T-cell (primary cell): ENCODE data around the gene ETS1. TPM values are rescaled to one million over a fixed set of nuclear protein-coding genes. Genes with fewer than 3 reads are reported as not detected.
A peak's percentile ranks its signal among the peaks of the same experiment; 100 is the strongest.

ENCODE experiments used
- ATAC-seq, 4 experiments: fragments of 200-7000 bp in 3 of 4; fragments of 150-1000 bp in 1 of 4; cut with Tn5 transposase; replicated peaks in 1 of 4; 1 replicate in 3 of 4; 2 replicates in 1 of 4; pipeline ENCODE4 v1.10.0; 2021; ENCODE audit warnings: moderate library complexity in 3 of 4, mild to moderate bottlenecking in 2 of 4, moderate number of reproducible peaks in 1 of 4
- CTCF ChIA-PET, 2 donors: fragments of 300-600 bp; sonication (Branson Sonifier 250); formaldehyde crosslinking; loops; one replicate each; lab custom pipeline; 2022; ENCODE audit warnings: antibody characterized with exemption in 2 of 2; lab: Charles Lee
- POLR2A ChIA-PET, 2 donors: fragments of 300-600 bp; sonication (Branson Sonifier 250); formaldehyde crosslinking; loops; one replicate each; lab custom pipeline; 2022; ENCODE audit warnings: antibody characterized with exemption in 2 of 2; lab: Charles Lee
- DNase-seq, 35 experiments: peaks; one replicate each; pipeline versions ENCODE4 v3.0.0 to v3.0.0-alpha.2; 2013 to 2023
- H3K27ac ChIP-seq: one replicate; pipeline ENCODE4 v1.5.1; 2013; ENCODE audit warnings: low read length
- H3K27me3 ChIP-seq, 2 experiments: replicated peaks in 1 of 2; 1 replicate in 1 of 2; 2 replicates in 1 of 2; pipeline versions ENCODE4 v1.6.1 to v1.7.0; 2013; ENCODE audit warnings: low read length in 1 of 2, mixed read lengths in 1 of 2; ENCODE audit not compliant: control insufficient read depth in 2 of 2, insufficient read depth in 2 of 2; ENCODE audit errors: extremely low read depth in 1 of 2
- H3K36me3 ChIP-seq, 2 donors: 1 replicate in 1 of 2; 2 replicates in 1 of 2; pipeline versions ENCODE4 v1.6.1 to v1.7.0; 2013; ENCODE audit warnings: low read length in 1 of 2; ENCODE audit not compliant: control insufficient read depth in 2 of 2, insufficient read depth in 1 of 2; ENCODE audit errors: extremely low read depth in 1 of 2
- H3K4me1 ChIP-seq, 2 experiments: 1 replicate in 1 of 2; 2 replicates in 1 of 2; pipeline versions ENCODE4 v1.6.1 to v1.7.0; 2013; ENCODE audit warnings: low read length in 2 of 2, mixed read lengths in 1 of 2; ENCODE audit not compliant: insufficient read depth in 2 of 2, control insufficient read depth in 1 of 2; ENCODE audit errors: extremely low read depth in 1 of 2
- H3K4me3 ChIP-seq, 2 donors: 1 replicate in 1 of 2; 2 replicates in 1 of 2; pipeline versions ENCODE4 v1.5.1 to v1.7.0; 2013; ENCODE audit warnings: mild to moderate bottlenecking in 2 of 2, low read length in 1 of 2, moderate library complexity in 1 of 2; ENCODE audit not compliant: control insufficient read depth in 1 of 2; ENCODE audit errors: extremely low read depth in 1 of 2
- H3K9me3 ChIP-seq: 2 replicates; pipeline ENCODE4 v1.7.0; 2013
- H3K27ac Mint-ChIP-seq, 2 donors: one replicate each; pipeline ENCODE4 v1.8.0; 2020 to 2021; ENCODE audit warnings: mild to moderate bottlenecking in 2 of 2, mixed read lengths in 2 of 2
- H3K27me3 Mint-ChIP-seq, 2 donors: one replicate each; pipeline ENCODE4 v1.8.0; 2021 to 2022; ENCODE audit warnings: mixed read lengths in 2 of 2
- H3K36me3 Mint-ChIP-seq: one replicate; pipeline ENCODE4 v1.8.0; 2021; ENCODE audit warnings: mixed read lengths
- H3K4me1 Mint-ChIP-seq, 3 donors: one replicate each; pipeline ENCODE4 v1.8.0; 2020 to 2022; ENCODE audit warnings: mixed read lengths in 3 of 3, mild to moderate bottlenecking in 1 of 3
- H3K4me3 Mint-ChIP-seq, 3 donors: one replicate each; pipeline ENCODE4 v1.8.0; 2020 to 2022; ENCODE audit warnings: mild to moderate bottlenecking in 3 of 3, mixed read lengths in 3 of 3, moderate library complexity in 3 of 3
- H3K9me3 Mint-ChIP-seq, 3 donors: one replicate each; pipeline ENCODE4 v1.8.0; 2020 to 2022; ENCODE audit warnings: mixed read lengths in 3 of 3
- WGBS: methylation state at CpG from one replicate; pipeline ENCODE4 v1.1.5; 2013; ENCODE audit warnings: missing lambda C conversion rate; ENCODE audit not compliant: insufficient coverage; 5-methylcytosine and 5-hydroxymethylcytosine counted together
- total RNA-seq, 35 experiments: library from RNA in 6 of 35; stranded (reverse) in 6 of 35; fragments of 120-200 nt in 1 of 35; gene quantifications; one replicate each; pipeline versions ENCODE4 v1.2.1 to v1.2.4 and lab custom pipeline; 2013 to 2026

The ETS1 gene
- total RNA-seq, 5 donors from 2014 or later (not counting 1 experiment from before 2014, with no cell fraction given), result 773 to 1,065 (median 854) TPM

DNA sequence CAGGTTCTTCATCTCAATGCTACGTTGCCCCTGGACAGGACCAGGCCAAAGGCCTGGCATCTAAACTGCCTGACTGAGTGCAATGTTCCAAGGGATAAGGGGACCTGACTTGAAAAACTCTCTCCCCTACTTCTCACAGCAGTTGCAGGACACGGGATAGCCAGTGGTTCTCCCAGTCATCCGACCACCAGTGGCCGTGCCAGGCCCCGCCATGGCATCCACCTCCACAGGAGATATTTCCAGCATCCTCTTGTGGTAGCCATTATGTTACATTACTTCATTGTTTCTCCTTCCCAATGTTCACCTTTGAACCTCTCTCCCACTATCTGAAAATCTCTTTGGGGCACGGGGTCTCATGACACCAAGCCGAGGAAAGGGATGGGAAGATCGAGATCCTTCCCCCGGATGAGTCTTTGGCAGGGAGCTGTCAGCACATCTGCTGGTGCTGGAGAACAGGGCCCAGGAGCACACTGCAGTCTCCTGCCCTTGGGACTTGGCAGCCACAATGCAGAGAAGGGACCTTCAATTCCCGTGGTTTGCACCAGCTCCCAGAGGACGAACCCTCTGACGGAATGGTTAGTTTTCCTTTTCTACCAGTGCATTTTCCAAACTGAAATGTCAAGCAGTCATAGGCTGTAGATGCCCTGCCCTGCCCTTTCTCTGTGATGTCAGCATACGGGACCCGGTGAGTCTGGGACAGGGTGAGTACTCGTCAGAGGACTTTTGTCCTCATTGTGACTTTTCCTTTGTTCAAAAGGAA is 121.2 kb downstream of the ETS1 start:
- 58% methylated on average over 15 of the region's 15 CpGs for WGBS
- H3K27me3 Mint-ChIP-seq, result no peaks in the 10 kb centered on the region
- peak overlapping the region; percentile 93 to 98 for H3K27ac Mint-ChIP-seq
- Histone ChIP-seq H3K4me3 (peak overlapping the region; percentile 2 to 38), H3K27ac (peak overlapping the region; percentile 96), H3K9me3 (no peaks in the 10 kb centered on the region), H3K36me3 (peaks cover 3 to 98% of the 10 kb centered on the region in 2 donors), H3K27me3 (no peaks in the 10 kb centered on the region), H3K4me1 (peaks cover 84 to 92% of the 10 kb centered on the region in 2 experiments)
- CTCF ChIA-PET, result interaction anchor here (0.5 to 1.5 kb wide), 14 partner anchors 8 to 167 kb away, joined by 3 to 9 read pairs (median 4); no protein-coding TSS in a partner anchor
- H3K4me1 Mint-ChIP-seq, result peaks cover 99 to 100% (median 99%) of the 10 kb centered on the region in 3 donors
- DNase-seq, result peak in 2 of 35 experiments; percentile 43 to 48
- ATAC-seq, result no peak
- POLR2A ChIA-PET, result interaction anchor here (0.8 to 1.4 kb wide), 7 partner anchors 9 to 176 kb away, joined by 3 to 7 read pairs (median 4); no protein-coding TSS in a partner anchor
- no peaks in the 10 kb centered on the region for H3K9me3 Mint-ChIP-seq
- H3K4me3 Mint-ChIP-seq, result peak overlapping the region; percentile 71 to 99 (median 73)
- H3K36me3 Mint-ChIP-seq, result peaks cover 95% of the 10 kb centered on the region

DNA sequence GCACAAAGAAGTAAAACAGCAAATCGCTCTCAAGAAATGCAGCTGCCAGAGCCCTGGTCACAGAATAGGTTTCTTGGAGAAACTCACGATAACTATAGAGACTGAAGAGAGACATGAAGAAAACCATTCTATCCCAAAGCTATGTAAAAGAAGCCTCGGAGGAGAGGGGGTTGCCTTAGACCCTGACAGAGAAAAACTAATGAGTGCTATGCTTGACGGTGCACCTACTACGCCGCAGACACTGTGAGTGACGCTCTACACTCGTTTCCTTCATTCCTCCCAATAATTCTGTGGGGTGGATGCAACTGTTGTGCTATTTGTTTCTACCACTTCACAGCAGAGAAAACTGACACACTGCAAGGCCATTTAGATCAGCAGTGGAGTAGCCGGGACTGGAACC is 121.8 kb downstream of the ETS1 start:
- DNase-seq (peak in 8 of 35 experiments; percentile 41 to 74 (median 54)), ATAC-seq (peak in 3 of 4 experiments; percentile 11 to 64 (median 44))
- Mint-ChIP-seq H3K4me3 (peak overlapping the region; percentile 71 to 99 (median 73)), H3K36me3 (peaks cover 97% of the 10 kb centered on the region), H3K4me1 (peaks cover 99 to 100% (median 99%) of the 10 kb centered on the region in 3 donors), H3K27me3 (no peaks in the 10 kb centered on the region), H3K27ac (peak overlapping the region; percentile 93 to 98), H3K9me3 (no peaks in the 10 kb centered on the region)
- Histone ChIP-seq H3K36me3 (peaks cover 0 to 98% of the 10 kb centered on the region in 2 donors), H3K27ac (peak overlapping the region; percentile 96), H3K9me3 (no peaks in the 10 kb centered on the region), H3K4me3 (peak overlapping the region; percentile 8 to 38), H3K27me3 (no peaks in the 10 kb centered on the region), H3K4me1 (peaks cover 82 to 91% of the 10 kb centered on the region in 2 experiments)
- ChIA-PET CTCF (interaction anchor here (0.6 to 1.5 kb wide), 27 partner anchors 9 to 176 kb away, joined by 3 to 9 read pairs (median 5); no protein-coding TSS in a partner anchor), POLR2A (interaction anchor here (0.6 to 1.5 kb wide), 21 partner anchors 9 to 355 kb away, joined by 3 to 9 read pairs (median 4); no protein-coding TSS in a partner anchor)
- 20% methylated on average over 1 of the region's 9 CpGs for WGBS

DNA sequence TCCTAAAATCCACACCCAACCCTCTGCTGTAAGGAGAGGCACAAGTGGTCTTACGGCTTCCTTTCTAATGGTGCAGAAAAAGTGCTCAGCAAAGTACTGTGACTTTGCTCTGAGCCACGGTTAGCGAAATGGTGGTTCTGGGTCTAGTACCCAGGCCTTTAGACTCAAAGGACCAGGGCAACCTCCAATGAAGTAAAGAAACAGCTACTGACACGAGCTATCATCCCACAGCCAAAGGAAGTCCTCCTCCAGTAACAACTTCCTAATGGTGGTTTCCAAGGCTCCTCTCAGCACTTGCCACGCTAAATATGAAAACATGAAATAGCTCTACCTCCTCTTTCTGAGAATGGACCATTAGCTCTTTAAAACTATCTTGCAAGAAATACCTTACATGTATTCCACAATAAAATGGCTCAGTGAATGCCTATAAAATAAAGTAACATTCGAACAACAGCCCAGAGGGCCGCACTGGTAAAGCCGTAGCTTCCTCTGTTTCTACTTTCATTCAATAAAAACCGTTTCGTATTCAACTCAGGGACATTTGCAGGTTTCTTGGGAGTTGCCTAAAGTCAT is 122.4 kb downstream of the ETS1 start:
- ChIA-PET POLR2A (interaction anchor here (0.6 to 1.5 kb wide), 22 partner anchors 9 to 356 kb away, joined by 3 to 9 read pairs (median 4); no protein-coding TSS in a partner anchor), CTCF (interaction anchor here (0.6 to 1.5 kb wide), 28 partner anchors 9 to 175 kb away, joined by 3 to 9 read pairs (median 4); no protein-coding TSS in a partner anchor)
- H3K36me3 ChIP-seq, result peaks cover 3 to 100% of the 10 kb centered on the region in 2 donors
- peaks cover 82 to 94% of the 10 kb centered on the region in 2 experiments for H3K4me1 ChIP-seq
- 3% methylated on average over 10 of the region's 10 CpGs for WGBS
- Mint-ChIP-seq H3K27ac (peak overlapping the region; percentile 93 to 98), H3K36me3 (peaks cover 98% of the 10 kb centered on the region), H3K4me1 (peaks cover 99 to 100% (median 99%) of the 10 kb centered on the region in 3 donors), H3K27me3 (no peaks in the 10 kb centered on the region), H3K4me3 (peak overlapping the region; percentile 71 to 99 (median 73)), H3K9me3 (no peaks in the 10 kb centered on the region)
- H3K4me3 ChIP-seq, result peak overlapping the region; percentile 8 to 20
- H3K27me3 ChIP-seq, result no peaks in the 10 kb centered on the region
- DNase-seq (peak in 2 of 35 experiments; percentile 27 to 64), ATAC-seq (peak in 3 of 4 experiments; percentile 10 to 21 (median 11))
- no peaks in the 10 kb centered on the region for H3K9me3 ChIP-seq
- peak overlapping the region; percentile 96 for H3K27ac ChIP-seq

DNA sequence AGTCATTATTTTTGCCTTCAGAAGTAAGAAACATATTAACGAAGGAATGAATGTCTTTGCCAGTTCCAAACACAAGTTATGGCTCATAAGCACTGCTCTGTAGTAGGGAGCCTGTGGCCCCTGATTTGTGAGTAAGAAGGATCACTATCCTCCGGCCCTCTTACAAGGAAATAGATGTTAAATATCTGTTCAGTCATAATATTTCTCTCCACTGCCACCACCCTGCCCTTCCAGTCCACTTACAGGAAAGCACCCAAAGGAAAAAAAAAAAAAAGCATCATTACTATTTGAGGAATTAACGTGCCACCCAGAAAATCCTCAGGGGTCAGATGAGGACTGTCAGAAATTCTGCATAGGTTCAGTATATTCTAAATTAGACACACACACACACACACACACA is 123.4 kb downstream of the ETS1 start:
- H3K4me1 ChIP-seq, result peaks cover 74 to 85% of the 10 kb centered on the region in 2 experiments
- H3K4me1 Mint-ChIP-seq, result peaks cover 97 to 99% (median 99%) of the 10 kb centered on the region in 3 donors
- no peaks in the 10 kb centered on the region for H3K9me3 Mint-ChIP-seq
- no peaks in the 10 kb centered on the region for H3K27me3 Mint-ChIP-seq
- H3K36me3 Mint-ChIP-seq, result peaks cover 96% of the 10 kb centered on the region
- CTCF ChIA-PET, result interaction anchor here (0.6 to 1.5 kb wide), 6 partner anchors 61 to 367 kb away, joined by 3 to 9 read pairs (median 5); no protein-coding TSS in a partner anchor
- H3K27ac Mint-ChIP-seq, result peak overlapping the region; percentile 93 to 98
- H3K27me3 ChIP-seq, result no peaks in the 10 kb centered on the region
- H3K27ac ChIP-seq, result peak overlapping the region; percentile 96
- DNase-seq (peak in 2 of 35 experiments; percentile 1 to 29), ATAC-seq (no peak)
- no CpG with 5 or more reads among the region's 3 CpGs for WGBS
- H3K36me3 ChIP-seq, result peaks cover 3 to 99% of the 10 kb centered on the region in 2 donors
- no peaks in the 10 kb centered on the region for H3K9me3 ChIP-seq
- H3K4me3 ChIP-seq, result no peak overlapping the region
- peak overlapping the region; percentile 71 to 99 (median 73) for H3K4me3 Mint-ChIP-seq
- POLR2A ChIA-PET, result interaction anchor here in 1 of 2 donors (0.6 to 1.5 kb wide), 2 partner anchors 41 to 122 kb away, joined by 3 read pairs; no protein-coding TSS in a partner anchor

DNA sequence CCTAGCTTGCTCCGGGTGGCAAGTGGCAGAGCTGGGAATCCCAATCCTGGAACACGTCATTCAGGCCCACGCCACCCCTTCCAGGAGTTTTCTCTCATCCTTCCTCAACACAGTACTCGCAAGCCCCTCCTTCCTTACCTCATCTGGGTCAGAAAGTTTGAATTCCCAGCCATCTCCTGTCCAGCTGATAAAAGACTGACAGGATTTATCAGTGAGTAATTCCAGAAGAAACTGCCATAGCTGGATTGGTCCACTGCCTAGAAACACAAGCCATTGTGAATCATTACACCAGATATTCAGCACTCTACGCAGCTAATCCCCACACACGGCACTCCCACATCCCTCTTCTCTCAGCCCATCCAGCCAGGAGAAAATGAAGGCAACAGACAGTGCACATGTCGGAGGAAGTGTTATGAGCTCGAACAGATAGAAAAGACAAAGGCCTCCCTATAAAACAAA is 124.0 kb downstream of the ETS1 start:
- Mint-ChIP-seq H3K27me3 (no peaks in the 10 kb centered on the region), H3K4me3 (peak overlapping the region; percentile 44 to 99 (median 71)), H3K27ac (peak overlapping the region; percentile 93 to 98), H3K4me1 (peaks cover 93 to 95% (median 95%) of the 10 kb centered on the region in 3 donors), H3K36me3 (peaks cover 96% of the 10 kb centered on the region), H3K9me3 (no peaks in the 10 kb centered on the region)
- DNase-seq (peak in 2 of 35 experiments; percentile 1 to 7), ATAC-seq (no peak)
- Histone ChIP-seq H3K36me3 (peaks cover 3 to 98% of the 10 kb centered on the region in 2 donors), H3K27ac (peak overlapping the region; percentile 96), H3K9me3 (no peaks in the 10 kb centered on the region), H3K4me1 (peaks cover 68 to 79% of the 10 kb centered on the region in 2 experiments), H3K27me3 (no peaks in the 10 kb centered on the region), H3K4me3 (no peak overlapping the region)
- CTCF ChIA-PET, result interaction anchor here (0.5 to 1.3 kb wide), 6 partner anchors 116 to 368 kb away, joined by 3 to 4 read pairs (median 3); no protein-coding TSS in a partner anchor
- POLR2A ChIA-PET, result interaction anchor here (0.6 to 1.2 kb wide), 6 partner anchors 13 to 161 kb away, joined by 3 to 9 read pairs (median 4); no protein-coding TSS in a partner anchor
- WGBS, result 63% methylated on average over 3 of the region's 8 CpGs
